HepG2 (cell line): ENCODE results near the gene DHRS13. TPM values are rescaled to one million over a fixed set of nuclear protein-coding genes. Genes with fewer than 3 reads are reported as not detected.
A peak's percentile ranks its signal among the peaks of the same experiment; 100 is the strongest.

Experiments used
- ATAC-seq: fragments of 200-7000 bp; cut with Tn5 transposase; 3 replicates; pipeline ENCODE4 v1.9.1; 2020; ENCODE audit warnings: mild to moderate bottlenecking, moderate library complexity
- BruUV-seq: library from RNA; stranded (reverse); fragments of 400-500 nt; replicated peaks from 2 replicates; lab custom pipeline; 2021; lab: Mats Ljungman, UMichigan
- CTCF ChIA-PET: fragments of 300-600 bp; formaldehyde crosslinking; extraction: SDS; loops from one replicate; lab custom pipeline; 2021; ENCODE audit warnings: low total read pairs, inconsistent platforms, low intra/inter-chr PET ratio; lab: Yijun Ruan, JAX
- POLR2A ChIA-PET: fragments of 350-600 bp; sonication (Branson Sonifier 250); formaldehyde crosslinking; loops from one replicate; lab custom pipeline; 2020; ENCODE audit warnings: antibody characterized with exemption, inconsistent platforms; lab: Yijun Ruan, JAX
- DNase-seq: peaks from one replicate; pipeline ENCODE4 v3.0.0-alpha.2; 2015; ENCODE audit warnings: low spot score
- FAIRE-seq: peaks from 3 replicates; lab custom pipeline; 2011; peaks lifted over from hg19 to GRCh38; lab: Jason Lieb, UNC
- H2AFZ ChIP-seq: one replicate; pipeline ENCODE4 v1.6.1; 2011; ENCODE audit warnings: low read length, inconsistent platforms
- H3K27ac ChIP-seq: fragments of 300-600 bp; 3 replicates; pipeline ENCODE4 v1.8.0; 2011; ENCODE audit warnings: mixed run types, mild to moderate bottlenecking, mixed read lengths, low read length, inconsistent platforms; ENCODE audit not compliant: insufficient read depth; ENCODE audit errors: extremely low read length
- H3K27me3 ChIP-seq, 2 experiments: fragments of 200-600 bp in 1 of 2; 2 replicates in 1 of 2; 3 replicates in 1 of 2; pipeline versions ENCODE4 v1.6.0 to v1.8.0; 2011; ENCODE audit warnings: low read length in 2 of 2, mild to moderate bottlenecking in 2 of 2, moderate library complexity in 2 of 2, inconsistent platforms in 1 of 2; ENCODE audit not compliant: insufficient read depth in 2 of 2, control insufficient read depth in 1 of 2
- H3K36me3 ChIP-seq, 2 experiments: fragments of 200-600 bp in 1 of 2; replicated peaks in 1 of 2; 2 replicates in 1 of 2; 3 replicates in 1 of 2; pipeline versions ENCODE4 v1.5.1 to v1.8.0; 2011; ENCODE audit warnings: low read length in 2 of 2, inconsistent platforms in 1 of 2; ENCODE audit not compliant: insufficient read depth in 2 of 2, control insufficient read depth in 1 of 2
- H3K4me1 ChIP-seq: 2 replicates; pipeline ENCODE4 v1.5.1; 2012; ENCODE audit warnings: low read length, inconsistent platforms; ENCODE audit not compliant: insufficient read depth
- H3K4me2 ChIP-seq: 2 replicates; pipeline ENCODE4 v1.6.0; 2011; ENCODE audit warnings: low read depth, low read length, inconsistent platforms
- H3K4me3 ChIP-seq, 3 experiments: fragments of 200-600 bp in 1 of 3; sonication (generic), shearing (Covaris generic) in 1 of 3; replicated peaks in 1 of 3; 2 replicates each; pipeline ENCODE4 v1.5.1; 2011 to 2016; ENCODE audit warnings: low read length in 3 of 3, inconsistent platforms in 2 of 3, low read depth in 2 of 3, mild to moderate bottlenecking in 2 of 3, control low read depth in 1 of 3, mixed read lengths in 1 of 3; ENCODE audit not compliant: insufficient read depth in 1 of 3
- H3K79me2 ChIP-seq: one replicate; pipeline ENCODE4 v1.6.1; 2011; ENCODE audit warnings: low read length, inconsistent platforms; ENCODE audit not compliant: insufficient read depth
- H3K9ac ChIP-seq: 2 replicates; pipeline ENCODE4 v1.6.0; 2011; ENCODE audit warnings: mild to moderate bottlenecking, low read depth, low read length, inconsistent platforms; ENCODE audit not compliant: insufficient read depth
- H3K9me3 ChIP-seq: 2 replicates; pipeline ENCODE4 v1.5.1; 2012; ENCODE audit warnings: mild to moderate bottlenecking, low read length
- H4K20me1 ChIP-seq: 2 replicates; pipeline ENCODE4 v1.6.0; 2011; ENCODE audit warnings: inconsistent platforms, mild to moderate bottlenecking, low read length, moderate library complexity; ENCODE audit not compliant: insufficient read depth
- AGO2 ChIP-seq: fragments of 200-400 bp; formaldehyde crosslinking; optimal IDR thresholded peaks from 2 replicates; pipeline ENCODE3; 2017; ENCODE audit warnings: mild to moderate bottlenecking, low read depth, low read length, moderate library complexity
- JUN ChIP-seq: sonication (generic); formaldehyde crosslinking; IDR thresholded peaks from 2 replicates; pipeline ENCODE4 v1.4.0; 2020; ENCODE audit warnings: mild to moderate bottlenecking, missing genetic modification reagents
- MTA1 ChIP-seq: sonication (generic); formaldehyde crosslinking; IDR thresholded peaks from 2 replicates; pipeline ENCODE4 v1.4.0; 2020; ENCODE audit warnings: missing genetic modification reagents, mild to moderate bottlenecking, borderline replicate concordance
- POLR2G ChIP-seq: fragments of 200-400 bp; formaldehyde crosslinking; IDR thresholded peaks from 2 replicates; pipeline ENCODE4 v1.6.1; 2018; ENCODE audit warnings: mild to moderate bottlenecking, low read depth, low read length, moderate library complexity
- RBM22 ChIP-seq: fragments of 200-400 bp; formaldehyde crosslinking; optimal IDR thresholded peaks from 2 replicates; pipeline ENCODE3; 2017; ENCODE audit warnings: mild to moderate bottlenecking, low read length, moderate library complexity
- SALL2 ChIP-seq: sonication (generic); formaldehyde crosslinking; IDR thresholded peaks from 2 replicates; pipeline ENCODE4 v1.8.1; 2023; ENCODE audit warnings: mild to moderate bottlenecking, missing genetic modification reagents, inconsistent platforms
- ZC3H4 ChIP-seq: sonication (generic); formaldehyde crosslinking; IDR thresholded peaks from 2 replicates; pipeline ENCODE4 v1.4.0; 2020; ENCODE audit warnings: missing genetic modification reagents, borderline replicate concordance
- ZNF331 ChIP-seq: sonication (generic); formaldehyde crosslinking; IDR thresholded peaks from 2 replicates; pipeline ENCODE4 v1.4.0; 2020; ENCODE audit warnings: missing genetic modification reagents
- ZNF782 ChIP-seq: sonication (generic); formaldehyde crosslinking; IDR thresholded peaks from 2 replicates; pipeline ENCODE4 v1.4.0; 2020; ENCODE audit warnings: missing genetic modification reagents, mild to moderate bottlenecking, borderline replicate concordance
- ZSCAN30 ChIP-seq: sonication (generic); formaldehyde crosslinking; IDR thresholded peaks from 2 replicates; pipeline ENCODE4 v1.5.0; 2020; ENCODE audit warnings: mild to moderate bottlenecking, missing genetic modification reagents
- WGBS: methylation state at CpG from one replicate; pipeline ENCODE4 v1.1.6; 2017; ENCODE audit warnings: low lambda C conversion rate; 5-methylcytosine and 5-hydroxymethylcytosine counted together
- in situ Hi-C: cut with HindIII; loops from 2 replicates; pipeline ENCODE4 v1.10.0; 2017; ENCODE audit warnings: low pct_unique_long_range_greater_than_20kb; ENCODE audit not compliant: extremely low pct_ligation_motif_present
- intact Hi-C: fragments of 100-400 bp; cut with micrococcal nuclease; formaldehyde crosslinking; loops from one replicate; pipeline ENCODE4 v1.10.0; 2022; ENCODE audit not compliant: unreplicated experiment
- polyA plus RNA-seq, 8 experiments: library from polyadenylated mRNA; depleted of rRNA in 3 of 8; stranded (reverse) in 7 of 8; unstranded in 1 of 8; fragments of >200 nt; fragmentation: Illumina TruSeq in 4 of 8; extraction: Trizol in 4 of 8; gene quantifications; 2 replicates each; pipeline versions ENCODE4 v1.2.1 to v1.2.3, GENCODE V29; 2011 to 2016; ENCODE audit warnings: low read depth in 4 of 8, missing spikeins in 1 of 8, mixed read lengths in 1 of 8; ENCODE audit not compliant: insufficient read depth in 1 of 8
- total RNA-seq, 5 experiments: library from RNA; depleted of rRNA; stranded (reverse); fragments of >200 nt; fragmentation: Illumina TruSeq; extraction: Trizol; gene quantifications; 2 replicates each; pipeline ENCODE4 v1.2.3, GENCODE V29; 2016; ENCODE audit warnings: low read depth in 1 of 5
- TF ChIP-seq, protein P1 (sequence below): sonication (generic); formaldehyde crosslinking; conservative IDR thresholded peaks from 2 replicates; pipeline ENCODE4 v1.8.0; 2022; ENCODE audit warnings: low read depth, missing genetic modification reagents

DHRS13 gene
- total and polyA plus RNA-seq, 2 of the 13 experiments (the other 11 are each of a cell fraction or from before 2014, with no cell fraction given), result 11.8 to 12.6 TPM

DNA sequence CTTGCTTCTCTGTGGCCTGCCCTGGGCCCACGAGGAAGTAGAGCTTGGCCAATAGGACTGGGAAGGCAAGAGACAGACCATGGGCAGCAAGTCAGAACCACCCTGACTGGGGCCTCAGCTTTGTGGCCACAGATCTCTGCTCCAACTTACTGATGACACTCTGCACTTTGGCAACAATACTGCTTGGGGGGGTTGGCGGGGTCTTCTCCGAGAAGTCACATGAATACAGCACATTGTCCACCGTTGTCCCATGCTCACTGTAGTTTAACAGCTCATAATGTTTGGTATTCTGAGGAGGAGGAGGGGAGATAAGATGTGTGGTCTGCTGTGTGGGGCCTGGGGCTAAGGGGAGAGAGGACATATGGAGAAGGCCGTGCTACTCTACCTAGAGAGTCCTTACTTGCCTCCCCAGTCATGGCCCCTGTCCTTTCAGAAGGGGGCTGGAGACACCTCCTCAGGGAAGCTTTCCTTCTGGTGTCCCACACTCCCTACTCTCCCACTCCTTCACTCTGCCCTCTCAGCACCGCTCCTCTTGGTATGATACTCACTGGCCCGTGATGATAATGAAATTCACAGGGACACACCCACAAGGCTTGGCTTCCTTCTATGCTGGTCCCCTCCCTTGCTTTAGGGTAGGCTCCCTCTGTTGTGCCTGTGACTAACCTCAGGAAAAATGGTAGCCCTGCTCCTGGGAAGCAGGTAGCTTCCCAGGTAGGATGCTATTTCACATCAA lies 4.0 kb upstream of the DHRS13 start:
- no TSS peak for BruUV-seq
- H3K4me3 ChIP-seq, result no peak overlapping the region
- H3K4me2 ChIP-seq, result no peak overlapping the region
- WGBS, result 91% methylated on average over 7 of the region's 7 CpGs
- H2AFZ ChIP-seq, result no peak overlapping the region
- FAIRE-seq (no peak), DNase-seq (no peak), ATAC-seq (no peak)
- in situ Hi-C loops, result no loop called here
- intact Hi-C loops, result no loop called here
- H3K27ac ChIP-seq, result no peak overlapping the region
- H3K9ac ChIP-seq, result no peak overlapping the region
- H3K4me1 ChIP-seq, result peaks cover 59% of the 10 kb centered on the region
- TF ChIP-seq ZNF331 (no peak), SALL2 (CRISPR knock-in tag) (no peak)
- H3K79me2 ChIP-seq, result peaks cover 3% of the 10 kb centered on the region
- CTCF ChIA-PET, result no interaction called here
- H4K20me1 ChIP-seq, result peaks cover 4% of the 10 kb centered on the region; the same call in 1 of the 2 replicates
- H3K27me3 ChIP-seq, result no peaks in the 10 kb centered on the region; a peak in 1 of 5 replicates
- no peaks in the 10 kb centered on the region for H3K9me3 ChIP-seq
- peaks cover 20 to 52% of the 10 kb centered on the region in 2 experiments for H3K36me3 ChIP-seq
- POLR2A ChIA-PET, result interaction anchor here (0.7 to 2.5 kb wide), 2 partner anchors 14 to 42 kb away, joined by 3 to 15 read pairs; no protein-coding TSS in a partner anchor

DNA sequence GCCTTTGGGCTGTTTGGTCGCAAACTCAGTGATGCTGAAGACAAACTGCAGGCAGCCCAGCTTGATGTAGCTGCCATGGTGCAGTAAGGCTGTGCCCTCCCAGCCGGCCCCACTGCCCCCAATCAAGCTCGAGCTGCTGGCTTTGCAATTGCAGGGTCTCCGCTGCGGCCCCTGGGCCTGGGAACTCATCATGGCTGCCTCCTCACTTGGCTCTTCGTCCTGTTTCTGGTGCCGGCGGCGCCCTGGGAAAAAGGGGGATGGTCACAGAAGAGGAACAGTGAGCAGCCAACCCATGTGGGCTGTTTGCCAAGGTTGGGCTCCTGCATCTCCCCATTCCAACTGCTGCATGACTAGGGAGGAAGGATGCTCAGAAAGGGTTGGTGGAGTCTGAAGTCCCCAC lies 3.4 kb upstream of the DHRS13 start:
- BruUV-seq, result no TSS peak
- no peak overlapping the region for H3K4me3 ChIP-seq
- H4K20me1 ChIP-seq, result peaks cover 4% of the 10 kb centered on the region; the same call in 1 of the 2 replicates
- H3K79me2 ChIP-seq, result peaks cover 7% of the 10 kb centered on the region
- H3K27ac ChIP-seq, result no peak overlapping the region
- no peak for FAIRE-seq
- no peaks in the 10 kb centered on the region; a peak in 1 of 5 replicates for H3K27me3 ChIP-seq
- H3K9me3 ChIP-seq, result no peaks in the 10 kb centered on the region
- H3K4me2 ChIP-seq, result no peak overlapping the region
- 100% methylated on average over 5 of the region's 9 CpGs for WGBS
- POLR2A ChIA-PET, result no interaction called here
- in situ Hi-C loops (no loop called here), intact Hi-C loops (no loop called here)
- H3K9ac ChIP-seq, result no peak overlapping the region
- peaks cover 59% of the 10 kb centered on the region for H3K4me1 ChIP-seq
- no peak overlapping the region for H2AFZ ChIP-seq
- no peak for DNase-seq
- TF ChIP-seq ZNF782 (CRISPR knock-in tag), result no peak
- TF ChIP-seq ZSCAN30 (CRISPR knock-in tag), result no peak
- TF ChIP-seq POLR2G, result 0 out of 2 replicates have a peak, but pooled peaks have one; percentile 8
- TF ChIP-seq JUN, result no peak
- peak; percentile 81 for TF ChIP-seq AGO2
- TF ChIP-seq RBM22, result peak; percentile 69
- TF ChIP-seq, protein P1, sequence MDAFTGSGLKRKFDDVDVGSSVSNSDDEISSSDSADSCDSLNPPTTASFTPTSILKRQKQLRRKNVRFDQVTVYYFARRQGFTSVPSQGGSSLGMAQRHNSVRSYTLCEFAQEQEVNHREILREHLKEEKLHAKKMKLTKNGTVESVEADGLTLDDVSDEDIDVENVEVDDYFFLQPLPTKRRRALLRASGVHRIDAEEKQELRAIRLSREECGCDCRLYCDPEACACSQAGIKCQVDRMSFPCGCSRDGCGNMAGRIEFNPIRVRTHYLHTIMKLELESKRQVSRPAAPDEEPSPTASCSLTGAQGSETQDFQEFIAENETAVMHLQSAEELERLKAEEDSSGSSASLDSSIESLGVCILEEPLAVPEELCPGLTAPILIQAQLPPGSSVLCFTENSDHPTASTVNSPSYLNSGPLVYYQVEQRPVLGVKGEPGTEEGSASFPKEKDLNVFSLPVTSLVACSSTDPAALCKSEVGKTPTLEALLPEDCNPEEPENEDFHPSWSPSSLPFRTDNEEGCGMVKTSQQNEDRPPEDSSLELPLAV (CRISPR knock-in tag), result no peak
- TF ChIP-seq MTA1, result no peak
- no peak for TF ChIP-seq ZC3H4 (CRISPR knock-in tag)
- H3K36me3 ChIP-seq, result peaks cover 16 to 46% of the 10 kb centered on the region in 2 experiments
- no peak for ATAC-seq
- CTCF ChIA-PET, result no interaction called here
